ENCODE results near the gene PSMC6. TPM values are rescaled to one million over a fixed set of nuclear protein-coding genes. Genes with fewer than 3 reads are reported as not detected.
"Not testable (repeated sequence)": the region's sequence is repeated elsewhere in the genome, so short reads cannot be mapped to it uniquely, and the experiment has no call there.

The PSMC6 gene
- total and polyA plus RNA-seq, 4 donors = 76.3 to 107 (median 83.1) TPM

GRCh38 chr14:52701223-52701622 is 5.8 kb upstream of the PSMC6 start:
- no peaks in the 10 kb centered on the region for H3K9me3 ChIP-seq (ENCODE audit: control insufficient read depth, low read length)
- no peak overlapping the region for H3K27ac ChIP-seq (ENCODE audit: low read depth in 1 of 2, low read length in 2 of 2)
- no peaks in the 10 kb centered on the region for H3K27me3 ChIP-seq (ENCODE audit: control insufficient read depth in 1 of 2, insufficient read depth in 2 of 2, low read length in 1 of 2)
- WGBS, 2 donors = 73 to 77% methylated on average over 3 of the region's 3 CpGs
- H3K4me3 ChIP-seq (ENCODE audit: low read length in 2 of 2) = no peak overlapping the region
- H3K36me3 ChIP-seq (ENCODE audit: control insufficient read depth in 1 of 2, insufficient read depth in 2 of 2, low read length in 1 of 2) = no peaks in the 10 kb centered on the region
- ATAC-seq (ENCODE audit: low FRiP score) (no peak), DNase-seq (no peak)
- H3K4me1 ChIP-seq (ENCODE audit: control insufficient read depth in 1 of 2, insufficient read depth in 2 of 2, low read length in 2 of 2) = no peaks in the 10 kb centered on the region
- intact Hi-C loops (cut with DNase I) = no loop called here

DNA sequence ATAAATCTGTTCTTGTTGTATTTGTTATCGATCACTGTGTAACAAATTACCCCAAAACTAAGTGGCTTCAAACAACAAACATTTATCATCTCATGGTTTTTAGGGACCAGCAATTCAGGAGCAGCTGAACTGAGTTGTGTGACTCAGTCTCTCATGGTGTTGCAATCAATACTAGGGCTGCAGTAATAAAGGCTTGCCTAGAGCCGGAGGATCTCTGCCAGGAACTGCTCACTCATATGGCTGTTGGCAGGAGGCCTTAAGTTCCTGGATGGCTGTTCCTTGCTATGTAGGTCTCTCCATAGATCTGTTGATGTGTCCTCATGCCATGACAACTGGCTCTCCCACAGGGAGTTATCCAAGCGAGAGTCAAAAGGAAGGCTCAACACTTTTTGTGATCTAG is 3.8 kb upstream of the PSMC6 start:
- H3K27me3 ChIP-seq (ENCODE audit: control insufficient read depth in 1 of 2, insufficient read depth in 2 of 2, low read length in 1 of 2) = no peaks in the 10 kb centered on the region
- 57 to 61% methylated on average over 3 of the region's 3 CpGs for WGBS, 2 donors
- ATAC-seq (ENCODE audit: low FRiP score) = no peak
- H3K4me1 ChIP-seq (ENCODE audit: control insufficient read depth in 1 of 2, insufficient read depth in 2 of 2, low read length in 2 of 2) = peaks cover 0 to 5% of the 10 kb centered on the region in 2 donors
- peak in 1 of 2 donors; percentile 57 for DNase-seq
- intact Hi-C loops (cut with DNase I) = no loop called here
- H3K36me3 ChIP-seq (ENCODE audit: control insufficient read depth in 1 of 2, insufficient read depth in 2 of 2, low read length in 1 of 2) = no peaks in the 10 kb centered on the region
- no peak overlapping the region for H3K4me3 ChIP-seq (ENCODE audit: low read length in 2 of 2)
- H3K9me3 ChIP-seq (ENCODE audit: control insufficient read depth, low read length) = no peaks in the 10 kb centered on the region
- no peak overlapping the region for H3K27ac ChIP-seq (ENCODE audit: low read depth in 1 of 2, low read length in 2 of 2)

DNA sequence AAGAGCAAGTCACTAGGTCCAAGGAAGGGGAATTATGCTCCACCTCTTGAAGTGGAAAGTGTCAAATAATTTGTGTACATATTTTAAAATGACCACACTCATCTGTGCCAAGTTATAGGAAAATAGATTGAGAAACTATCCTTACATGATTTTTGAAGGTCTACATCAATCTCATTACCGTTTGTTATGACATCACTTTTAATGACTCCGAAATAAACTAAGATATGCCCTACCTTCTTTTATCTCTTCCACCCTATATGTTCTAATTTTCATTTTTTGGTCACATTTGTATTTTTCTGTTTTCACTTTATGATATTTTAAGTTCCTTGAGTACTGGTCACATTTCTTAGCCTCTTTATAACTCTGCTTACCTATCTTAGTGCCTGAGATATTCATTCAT is 3.3 kb upstream of the PSMC6 start:
- WGBS, 2 donors = 91 to 92% methylated on average over 2 of the region's 2 CpGs
- DNase-seq (no peak), ATAC-seq (ENCODE audit: low FRiP score) (no peak)
- intact Hi-C loops (cut with DNase I) = no loop called here
- Histone ChIP-seq H3K36me3 (ENCODE audit: control insufficient read depth in 1 of 2, insufficient read depth in 2 of 2, low read length in 1 of 2) (no peaks in the 10 kb centered on the region), H3K27ac (ENCODE audit: low read depth in 1 of 2, low read length in 2 of 2) (no peak overlapping the region), H3K4me3 (ENCODE audit: low read length in 2 of 2) (no peak overlapping the region), H3K4me1 (ENCODE audit: control insufficient read depth in 1 of 2, insufficient read depth in 2 of 2, low read length in 2 of 2) (peaks cover 0 to 5% of the 10 kb centered on the region in 2 donors), H3K27me3 (ENCODE audit: control insufficient read depth in 1 of 2, insufficient read depth in 2 of 2, low read length in 1 of 2) (no peaks in the 10 kb centered on the region), H3K9me3 (ENCODE audit: control insufficient read depth, low read length) (no peaks in the 10 kb centered on the region)

DNA sequence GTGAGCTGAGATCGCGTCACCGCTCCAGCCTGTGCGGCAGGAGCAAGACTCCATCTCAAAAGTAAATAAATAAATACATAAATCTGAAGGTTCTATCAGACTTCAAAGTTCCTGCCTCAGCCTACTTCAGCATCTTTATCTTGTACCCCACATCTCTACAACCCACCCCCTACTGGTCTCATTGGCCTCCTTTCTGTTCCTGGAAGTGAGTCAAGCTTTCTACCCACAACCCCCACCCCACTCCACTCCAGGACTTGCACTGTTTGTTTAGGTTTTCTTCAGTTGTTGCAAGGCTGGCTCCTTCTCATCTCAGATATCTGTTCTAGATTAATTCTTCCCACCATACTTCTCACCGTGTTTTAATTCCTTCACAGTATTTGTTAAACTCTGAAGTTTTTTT is 714 bp upstream of the PSMC6 start:
- H3K4me3 ChIP-seq (ENCODE audit: low read length in 2 of 2) = peak overlapping the region in 1 of 2 donors; percentile 95
- no peaks in the 10 kb centered on the region for H3K36me3 ChIP-seq (ENCODE audit: control insufficient read depth in 1 of 2, insufficient read depth in 2 of 2, low read length in 1 of 2)
- H3K9me3 ChIP-seq (ENCODE audit: control insufficient read depth, low read length) = no peaks in the 10 kb centered on the region
- peaks cover 0 to 5% of the 10 kb centered on the region in 2 donors for H3K4me1 ChIP-seq (ENCODE audit: control insufficient read depth in 1 of 2, insufficient read depth in 2 of 2, low read length in 2 of 2)
- no peak overlapping the region for H3K27ac ChIP-seq (ENCODE audit: low read depth in 1 of 2, low read length in 2 of 2)
- intact Hi-C loops (cut with DNase I) = no loop called here
- no peak for ATAC-seq (ENCODE audit: low FRiP score)
- no peak for DNase-seq
- WGBS, 2 donors = 88 to 89% methylated on average over 5 of the region's 5 CpGs
- H3K27me3 ChIP-seq (ENCODE audit: control insufficient read depth in 1 of 2, insufficient read depth in 2 of 2, low read length in 1 of 2) = no peaks in the 10 kb centered on the region

DNA sequence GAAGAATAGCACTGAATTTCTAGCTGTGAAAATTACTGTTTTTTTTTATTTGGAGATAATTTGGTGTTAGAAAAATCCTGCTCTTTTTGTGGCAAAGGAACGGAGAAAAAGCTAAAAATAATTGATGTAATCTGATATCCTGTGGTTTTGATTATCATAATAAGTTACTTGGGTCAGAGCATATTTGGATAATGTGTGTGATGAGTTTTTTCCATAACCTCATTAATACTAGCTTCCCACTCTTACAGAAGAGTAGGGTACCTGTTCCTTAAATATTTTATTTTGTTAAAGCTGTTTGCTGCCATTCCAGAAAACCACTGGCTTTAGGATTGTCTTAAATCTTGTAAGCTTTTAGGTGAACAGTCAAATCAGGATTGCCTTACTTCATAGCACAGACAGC is 4.7 kb downstream of the PSMC6 start:
- 5 to 6% methylated on average over 1 of the region's 1 CpG for WGBS, 2 donors
- H3K36me3 ChIP-seq (ENCODE audit: control insufficient read depth in 1 of 2, insufficient read depth in 2 of 2, low read length in 1 of 2) = peaks cover 0 to 4% of the 10 kb centered on the region in 2 donors

DNA sequence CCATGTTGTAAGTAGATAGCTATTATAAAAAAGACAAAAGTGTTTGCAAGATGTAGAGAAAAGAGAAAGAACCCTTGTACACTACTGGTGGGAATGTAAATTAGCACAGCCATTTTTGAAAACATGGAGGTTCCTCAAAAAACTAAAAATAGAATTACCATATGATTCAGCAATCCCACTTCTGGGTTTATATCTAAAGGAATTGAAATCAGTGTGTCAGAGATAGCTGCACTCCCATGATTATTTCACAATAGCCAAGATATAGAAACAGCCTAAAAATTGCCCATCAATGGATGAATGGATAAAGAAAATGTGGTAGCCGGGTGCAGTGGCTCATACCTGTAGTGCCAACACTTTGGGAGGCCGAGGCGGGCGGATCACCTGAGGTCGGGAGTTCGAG is 9.2 kb downstream of the PSMC6 start:
- no peaks in the 10 kb centered on the region for H3K27me3 ChIP-seq (ENCODE audit: control insufficient read depth in 1 of 2, insufficient read depth in 2 of 2, low read length in 1 of 2)
- intact Hi-C loops (cut with DNase I) = no loop called here
- H3K4me1 ChIP-seq (ENCODE audit: control insufficient read depth in 1 of 2, insufficient read depth in 2 of 2, low read length in 2 of 2) = no peaks in the 10 kb centered on the region
- WGBS, 2 donors = 96 to 97% methylated on average over 6 of the region's 6 CpGs
- no peak overlapping the region for H3K27ac ChIP-seq (ENCODE audit: low read depth in 1 of 2, low read length in 2 of 2)
- peaks cover 0 to 4% of the 10 kb centered on the region in 2 donors for H3K36me3 ChIP-seq (ENCODE audit: control insufficient read depth in 1 of 2, insufficient read depth in 2 of 2, low read length in 1 of 2)
- H3K9me3 ChIP-seq (ENCODE audit: control insufficient read depth, low read length) = no peaks in the 10 kb centered on the region
- no peak for DNase-seq
- ATAC-seq (ENCODE audit: low FRiP score) = no peak
- no peak overlapping the region for H3K4me3 ChIP-seq (ENCODE audit: low read length in 2 of 2)

More for the DNA sequence above, 4.7 kb downstream of the PSMC6 start:
- ATAC-seq (ENCODE audit: low FRiP score) = no peak
- H3K27me3 ChIP-seq (ENCODE audit: control insufficient read depth in 1 of 2, insufficient read depth in 2 of 2, low read length in 1 of 2) = no peaks in the 10 kb centered on the region
- H3K4me3 ChIP-seq (ENCODE audit: low read length in 2 of 2) = no peak overlapping the region
- no peak for DNase-seq
- no peaks in the 10 kb centered on the region for H3K9me3 ChIP-seq (ENCODE audit: control insufficient read depth, low read length)
- intact Hi-C loops (cut with DNase I) = no loop called here
- peaks cover 0 to 5% of the 10 kb centered on the region in 2 donors for H3K4me1 ChIP-seq (ENCODE audit: control insufficient read depth in 1 of 2, insufficient read depth in 2 of 2, low read length in 2 of 2)
- no peak overlapping the region for H3K27ac ChIP-seq (ENCODE audit: low read depth in 1 of 2, low read length in 2 of 2)

DNA sequence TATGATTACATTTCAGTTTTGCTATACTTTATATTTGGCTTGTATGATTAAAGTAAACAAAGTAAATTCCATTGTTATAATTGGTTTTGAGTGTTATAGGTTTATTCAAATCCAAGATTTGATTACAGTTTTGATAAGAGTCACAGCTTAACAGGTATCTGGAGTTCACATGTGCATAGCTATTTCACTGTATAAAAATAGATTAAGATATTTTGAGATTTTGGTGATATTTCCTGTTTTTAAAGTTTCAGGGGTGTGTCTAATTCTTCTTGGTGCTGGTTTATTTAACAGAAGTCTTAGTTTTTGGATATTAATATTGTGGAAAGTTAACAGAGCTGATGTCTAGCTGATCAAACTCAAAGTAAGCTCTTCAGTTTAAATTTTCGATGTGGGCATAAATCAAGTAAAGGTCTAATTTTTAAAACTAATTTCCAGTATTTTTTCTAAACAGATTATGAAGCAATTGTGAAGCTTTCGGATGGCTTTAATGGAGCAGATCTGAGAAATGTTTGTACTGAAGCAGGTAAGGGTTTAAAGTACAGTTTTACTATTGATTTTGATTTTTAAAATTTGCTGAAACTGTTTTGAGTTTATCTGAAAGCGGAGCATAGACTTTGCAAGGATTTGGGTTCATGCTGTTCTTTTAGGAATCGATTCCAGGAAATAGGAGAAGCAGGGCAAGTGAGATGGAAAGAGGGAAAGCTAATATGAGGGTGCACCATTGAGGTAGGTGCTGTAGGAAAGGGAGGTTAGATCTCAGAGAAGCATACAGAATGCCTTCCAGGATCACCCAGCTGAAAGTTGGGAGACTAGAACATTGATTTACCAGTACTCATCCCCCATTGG is 16.7 kb downstream of the PSMC6 start:
- 93 to 98% methylated on average over 4 of the region's 4 CpGs for WGBS, 2 donors
- peaks cover 3 to 10% of the 10 kb centered on the region in 2 donors for H3K36me3 ChIP-seq (ENCODE audit: control insufficient read depth in 1 of 2, insufficient read depth in 2 of 2, low read length in 1 of 2)

DNA sequence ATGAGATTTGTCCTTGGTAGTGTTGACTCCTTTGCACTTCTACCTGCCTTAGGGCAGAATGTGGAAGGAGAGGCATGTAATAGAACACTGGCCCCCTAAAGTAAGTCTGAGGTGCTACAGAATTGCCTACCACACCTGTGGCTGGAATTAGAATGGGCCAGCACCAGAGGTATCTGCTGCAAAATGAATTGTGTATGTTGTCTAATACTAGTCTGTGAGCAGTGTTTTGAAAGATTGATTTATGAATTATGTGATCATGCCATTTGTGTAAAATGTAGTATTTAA is 17.3 kb downstream of the PSMC6 start:
- DNase-seq (no peak), ATAC-seq (ENCODE audit: low FRiP score) (no peak)
- no peak overlapping the region for H3K4me3 ChIP-seq (ENCODE audit: low read length in 2 of 2)
- intact Hi-C loops (cut with DNase I) = no loop called here
- no peaks in the 10 kb centered on the region for H3K4me1 ChIP-seq (ENCODE audit: control insufficient read depth in 1 of 2, insufficient read depth in 2 of 2, low read length in 2 of 2)
- H3K27me3 ChIP-seq (ENCODE audit: control insufficient read depth in 1 of 2, insufficient read depth in 2 of 2, low read length in 1 of 2) = no peaks in the 10 kb centered on the region
- H3K27ac ChIP-seq (ENCODE audit: low read depth in 1 of 2, low read length in 2 of 2) = no peak overlapping the region
- H3K36me3 ChIP-seq (ENCODE audit: control insufficient read depth in 1 of 2, insufficient read depth in 2 of 2, low read length in 1 of 2) = peaks cover 3 to 10% of the 10 kb centered on the region in 2 donors
- no peaks in the 10 kb centered on the region for H3K9me3 ChIP-seq (ENCODE audit: control insufficient read depth, low read length)

More for the DNA sequence above, 16.7 kb downstream of the PSMC6 start:
- Histone ChIP-seq H3K4me3 (ENCODE audit: low read length in 2 of 2) (no peak overlapping the region), H3K27ac (ENCODE audit: low read depth in 1 of 2, low read length in 2 of 2) (no peak overlapping the region), H3K4me1 (ENCODE audit: control insufficient read depth in 1 of 2, insufficient read depth in 2 of 2, low read length in 2 of 2) (no peaks in the 10 kb centered on the region), H3K9me3 (ENCODE audit: control insufficient read depth, low read length) (no peaks in the 10 kb centered on the region), H3K27me3 (ENCODE audit: control insufficient read depth in 1 of 2, insufficient read depth in 2 of 2, low read length in 1 of 2) (no peaks in the 10 kb centered on the region)
- ATAC-seq (ENCODE audit: low FRiP score) (no peak), DNase-seq (no peak)
- intact Hi-C loops (cut with DNase I) = no loop called here

- H3K27ac ChIP-seq (ENCODE audit: low read depth in 1 of 2, low read length in 2 of 2); intact Hi-C loops (cut with DNase I); H3K4me1 ChIP-seq (ENCODE audit: control insufficient read depth in 1 of 2, insufficient read depth in 2 of 2, low read length in 2 of 2); H3K36me3 ChIP-seq (ENCODE audit: control insufficient read depth in 1 of 2, insufficient read depth in 2 of 2, low read length in 1 of 2); H3K9me3 ChIP-seq (ENCODE audit: control insufficient read depth, low read length); DNase-seq; H3K4me3 ChIP-seq (ENCODE audit: low read length in 2 of 2); H3K27me3 ChIP-seq (ENCODE audit: control insufficient read depth in 1 of 2, insufficient read depth in 2 of 2, low read length in 1 of 2); ATAC-seq (ENCODE audit: low FRiP score): not testable (repeated sequence)
- WGBS, 2 donors = 90 to 95% methylated on average over 2 of the region's 2 CpGs
These were observed 20.5 kb downstream of the PSMC6 start for GRCh38 chr14:52727509-52727908.

Data from aorta (tissue), 5 donors.